Fibroblast of pulmonary artery (primary cell): ENCODE data around the gene DNM1.

Experiments
- DNase-seq: peaks from one replicate; pipeline ENCODE4 v3.0.0-alpha.2; 2010; ENCODE audit warnings: low read depth
- H3K4me3 ChIP-seq: replicated peaks from 2 replicates; pipeline ENCODE4 v1.5.1; 2011; ENCODE audit warnings: low read depth, mild to moderate bottlenecking, control low read depth, low read length, moderate library complexity
- CTCF ChIP-seq: IDR thresholded peaks from 2 replicates; pipeline ENCODE4 v1.5.1; 2011; ENCODE audit warnings: mild to moderate bottlenecking, control low read depth, low read length, inconsistent platforms; ENCODE audit errors: missing control alignments

The DNM1 gene

GRCh38 chr9:128296340-128297220 is 93.4 kb downstream of the DNM1 start:
- DNase-seq, result no peak
- H3K4me3 ChIP-seq, result no peak overlapping the region

GRCh38 chr9:128297221-128297773 is 94.1 kb downstream of the DNM1 start:
- H3K4me3 ChIP-seq, result no peak overlapping the region
- no peak for TF ChIP-seq CTCF
- no peak for DNase-seq

More at GRCh38 chr9:128296340-128297220, 93.4 kb downstream of the DNM1 start:
- TF ChIP-seq CTCF, result no peak

- no peak for DNase-seq
- no peak overlapping the region for H3K4me3 ChIP-seq
- no peak for TF ChIP-seq CTCF
Observed at GRCh38 chr9:128298535-128299482, 95.6 kb downstream of the DNM1 start.

- no peak for DNase-seq
- H3K4me3 ChIP-seq, result no peak overlapping the region
- no peak for TF ChIP-seq CTCF
Observed at GRCh38 chr9:128304136-128304970, 101.2 kb downstream of the DNM1 start.
